HCT116 (cell line): Measurements from ENCODE around the gene RNF150. TPM values are rescaled to one million over a fixed set of nuclear protein-coding genes. Genes with fewer than 3 reads are reported as not detected.

Source experiments
- ATAC-seq: fragments of 200-7000 bp; cut with Tn5 transposase; 2 replicates; pipeline ENCODE4 v1.9.1; 2020; ENCODE audit warnings: mild to moderate bottlenecking, moderate library complexity
- BruUV-seq: library from RNA; stranded (reverse); fragments of 400-500 nt; replicated peaks from 2 replicates; lab custom pipeline; 2021; lab: Mats Ljungman, UMichigan
- CTCF ChIA-PET: fragments of 300-600 bp; sonication (Branson Sonifier 250); formaldehyde crosslinking; loops from one replicate; lab custom pipeline; 2021; ENCODE audit warnings: antibody characterized with exemption; lab: Charles Lee
- POLR2A ChIA-PET: fragments of 300-600, 350-600 bp; sonication (Branson Sonifier 250); formaldehyde crosslinking; loops from one replicate; lab custom pipeline; 2021; ENCODE audit warnings: antibody characterized with exemption; lab: Charles Lee
- RAD21 ChIA-PET, 2 experiments: fragments of 300-600 bp; sonication (Branson Sonifier 250); formaldehyde crosslinking; loops; one replicate each; lab custom pipeline; 2023; ENCODE audit warnings: low total read pairs in 2 of 2; ENCODE audit not compliant: uncharacterized antibody in 2 of 2, unreplicated experiment in 2 of 2, low non-redundant PET in 1 of 2; lab: Charles Lee
- DNase-seq: peaks from one replicate; pipeline ENCODE4 v3.0.0-alpha.2; 2010; ENCODE audit warnings: low read depth, low spot score
- H2AFZ ChIP-seq: fragments of 200-600 bp; shearing (Covaris generic), sonication (generic); 2 replicates; pipeline ENCODE4 v1.6.1; 2017; ENCODE audit warnings: low read depth, mixed run types, mixed read lengths, antibody characterized with exemption, low read length; ENCODE audit not compliant: poor library complexity, severe bottlenecking
- H3K27ac ChIP-seq: 2 replicates; pipeline ENCODE4 v1.5.1; 2012; ENCODE audit warnings: low read depth, low read length
- H3K27me3 ChIP-seq: fragments of 200-600 bp; sonication (generic); 2 replicates; pipeline ENCODE4 v1.6.1; 2016; ENCODE audit warnings: mixed run types, low read length, mixed read lengths; ENCODE audit not compliant: insufficient read depth
- H3K36me3 ChIP-seq, 2 experiments: fragments of 200-500 bp in 1 of 2; fragments of 200-600 bp in 1 of 2; sonication (Bioruptor generic) in 1 of 2; sonication (generic) in 1 of 2; 2 replicates each; pipeline versions ENCODE4 v1.5.1 to v1.6.1; 2014 to 2016; ENCODE audit warnings: low read length in 2 of 2, inconsistent platforms in 1 of 2, mixed read lengths in 1 of 2, mixed run types in 1 of 2; ENCODE audit not compliant: insufficient read depth in 2 of 2, control insufficient read depth in 1 of 2
- H3K4me1 ChIP-seq, 2 experiments: fragments of 200-600 bp in 1 of 2; sonication (generic) in 1 of 2; 2 replicates each; pipeline versions ENCODE4 v1.5.1 to v1.6.1; 2012 to 2017; ENCODE audit warnings: low read length in 2 of 2, inconsistent platforms in 1 of 2, mild to moderate bottlenecking in 1 of 2, mixed read lengths in 1 of 2, mixed run types in 1 of 2, moderate library complexity in 1 of 2; ENCODE audit not compliant: insufficient read depth in 2 of 2, control insufficient read depth in 1 of 2
- H3K4me2 ChIP-seq: fragments of 200-600 bp; sonication (generic); 2 replicates; pipeline ENCODE4 v1.6.1; 2017; ENCODE audit warnings: mixed run types, low read length, mixed read lengths
- H3K4me3 ChIP-seq, 2 experiments: fragments of 200-600 bp in 1 of 2; sonication (generic) in 1 of 2; replicated peaks in 1 of 2; 2 replicates each; pipeline ENCODE4 v1.5.1; 2011 to 2016; ENCODE audit warnings: low read length in 2 of 2, control low read depth in 1 of 2, low read depth in 1 of 2, mild to moderate bottlenecking in 1 of 2, mixed read lengths in 1 of 2, mixed run types in 1 of 2
- H3K79me2 ChIP-seq: fragments of 200-600 bp; sonication (generic); 2 replicates; pipeline ENCODE4 v1.6.1; 2017; ENCODE audit warnings: mild to moderate bottlenecking, mixed run types, low read length, moderate library complexity, mixed read lengths; ENCODE audit not compliant: insufficient read depth
- H3K9ac ChIP-seq: fragments of 200-600 bp; sonication (generic); 2 replicates; pipeline ENCODE4 v1.6.1; 2016; ENCODE audit warnings: low read length, mixed read lengths
- H3K9me2 ChIP-seq: fragments of 200-600 bp; sonication (generic), shearing (Covaris generic); 2 replicates; pipeline ENCODE4 v1.6.1; 2017; ENCODE audit warnings: mixed run types, mild to moderate bottlenecking, moderate library complexity; ENCODE audit not compliant: insufficient read depth
- H3K9me3 ChIP-seq, 2 experiments: fragments of 200-500 bp in 1 of 2; fragments of 200-600 bp in 1 of 2; sonication (Bioruptor generic) in 1 of 2; sonication (generic) in 1 of 2; 2 replicates each; pipeline ENCODE4 v1.6.1; 2014 to 2017; ENCODE audit warnings: low read length in 2 of 2, mixed read lengths in 2 of 2, inconsistent platforms in 1 of 2, low read depth in 1 of 2, mild to moderate bottlenecking in 1 of 2, mixed run types in 1 of 2, moderate library complexity in 1 of 2; ENCODE audit not compliant: control insufficient read depth in 1 of 2, insufficient read depth in 1 of 2
- H4K20me1 ChIP-seq: fragments of 200-600 bp; sonication (generic), shearing (Covaris generic); 2 replicates; pipeline ENCODE4 v1.6.1; 2017; ENCODE audit warnings: mixed run types, mild to moderate bottlenecking, moderate library complexity; ENCODE audit not compliant: insufficient read depth
- CEBPB ChIP-seq: IDR thresholded peaks from 2 replicates; pipeline ENCODE4 v1.6.1; 2012; ENCODE audit warnings: low read depth
- ELF1 ChIP-seq: IDR thresholded peaks from 2 replicates; pipeline ENCODE4 v1.6.1; 2012; ENCODE audit warnings: low read depth, borderline replicate concordance
- EZH2phosphoT487 ChIP-seq: fragments of 200-600 bp; IDR thresholded peaks from 2 replicates; pipeline ENCODE4 v1.6.1; 2018; ENCODE audit warnings: antibody characterized with exemption, borderline replicate concordance
- JUND ChIP-seq: IDR thresholded peaks from 2 replicates; pipeline ENCODE4 v1.6.1; 2012
- MAX ChIP-seq: IDR thresholded peaks from 2 replicates; pipeline ENCODE4 v1.6.1; 2012
- POLR2A ChIP-seq: IDR thresholded peaks from 2 replicates; pipeline ENCODE4 v1.7.0; 2011; ENCODE audit warnings: borderline replicate concordance; ENCODE audit not compliant: insufficient read depth, insufficient read length; ENCODE audit errors: extremely low read depth
- RAD21 ChIP-seq: IDR thresholded peaks from 2 replicates; pipeline ENCODE4 v1.6.1; 2012; ENCODE audit warnings: low read depth, mild to moderate bottlenecking
- REST ChIP-seq: IDR thresholded peaks from 2 replicates; pipeline ENCODE4 v1.6.1; 2012; ENCODE audit warnings: low read depth
- SIN3A ChIP-seq: IDR thresholded peaks from 2 replicates; pipeline ENCODE4 v1.6.1; 2012; ENCODE audit warnings: low read depth
- SP1 ChIP-seq: IDR thresholded peaks from 2 replicates; pipeline ENCODE4 v1.6.1; 2012; ENCODE audit warnings: low read depth
- SRF ChIP-seq: IDR thresholded peaks from 2 replicates; pipeline ENCODE4 v1.6.1; 2012; ENCODE audit warnings: low read depth
- TCF7L2 ChIP-seq: IDR thresholded peaks from 2 replicates; pipeline ENCODE4 v1.7.0; 2011; ENCODE audit warnings: borderline replicate concordance, inconsistent platforms; ENCODE audit not compliant: insufficient read depth, insufficient read length; ENCODE audit errors: extremely low read depth
- ZBTB33 ChIP-seq: IDR thresholded peaks from 2 replicates; pipeline ENCODE4 v1.6.1; 2011; ENCODE audit warnings: mild to moderate bottlenecking, low read length, moderate library complexity; ENCODE audit not compliant: insufficient replicate concordance; ENCODE audit errors: extremely low read depth
- ZFX ChIP-seq: fragments of 450-650 bp; IDR thresholded peaks from 2 replicates; pipeline ENCODE4 v1.6.1; 2017
- ZNF274 ChIP-seq: fragments of 200-500 bp; sonication (Bioruptor generic); IDR thresholded peaks from 2 replicates; pipeline ENCODE4 v1.6.1; 2014; ENCODE audit warnings: mild to moderate bottlenecking, low read depth, low read length, inconsistent platforms
- intact Hi-C: fragments of 100-400 bp; cut with micrococcal nuclease; formaldehyde crosslinking; loops from 2 replicates; pipeline ENCODE4 v1.10.0; 2022
- total RNA-seq: library from RNA; stranded (reverse); gene quantifications from one replicate; pipeline ENCODE4 v1.2.1, GENCODE V29; 2021; ENCODE audit not compliant: unreplicated experiment

Gene RNF150
- total RNA-seq, 1 experiment from 2014 or later = 0.07 TPM

GRCh38 chr4:141142423-141142822 is 9.2 kb upstream of the RNF150 start (continued):
- TF ChIP-seq REST = no peak
- no peak for TF ChIP-seq SIN3A
- no peak for TF ChIP-seq SRF
- TF ChIP-seq CEBPB = no peak
- no peak for TF ChIP-seq RAD21
- no peak for TF ChIP-seq JUND
- TF ChIP-seq ZFX = no peak
- no peak for TF ChIP-seq TCF7L2
- TF ChIP-seq ELF1 = no peak

- H3K9ac ChIP-seq = no peak overlapping the region
- no peaks in the 10 kb centered on the region for H3K27me3 ChIP-seq
- H3K27ac ChIP-seq = no peak overlapping the region
- ChIA-PET RAD21 (no interaction called here), POLR2A (no interaction called here), CTCF (no interaction called here)
- H3K4me2 ChIP-seq = no peak overlapping the region
- intact Hi-C loops = no loop called here
- no TSS peak for BruUV-seq
- H3K9me3 ChIP-seq = no peaks in the 10 kb centered on the region
- DNase-seq (no peak), ATAC-seq (no peak)
- no peak overlapping the region for H2AFZ ChIP-seq
- no peaks in the 10 kb centered on the region for H3K36me3 ChIP-seq
- no peaks in the 10 kb centered on the region for H3K4me1 ChIP-seq
- no peaks in the 10 kb centered on the region for H3K79me2 ChIP-seq
- no peaks in the 10 kb centered on the region for H4K20me1 ChIP-seq
- no peak overlapping the region for H3K4me3 ChIP-seq
- H3K9me2 ChIP-seq = no peaks in the 10 kb centered on the region
- TF ChIP-seq MAX (no peak), POLR2A (no peak), RAD21 (no peak), JUND (no peak), REST (no peak), EZH2phosphoT487 (no peak), ZNF274 (no peak), SP1 (no peak), ZBTB33 (no peak)
Observed at GRCh38 chr4:141140391-141141200, 7.3 kb upstream of the RNF150 start.
